Activated CD4-positive, CD25-positive, alpha-beta regulatory T cell treated with anti-CD3 and anti-CD28 coated beads, Interleukin-2, amount 50 U/mL, for 24 hours (primary cell): ENCODE data around the gene LPGAT1.

ENCODE experiments used
- ATAC-seq, 2 donors: fragments of 150-1000 bp; cut with Tn5 transposase; one replicate each; pipeline ENCODE4 v1.10.0; 2021; ENCODE audit warnings: mild to moderate bottlenecking in 1 of 2, moderate library complexity in 1 of 2

The LPGAT1 gene

DNA sequence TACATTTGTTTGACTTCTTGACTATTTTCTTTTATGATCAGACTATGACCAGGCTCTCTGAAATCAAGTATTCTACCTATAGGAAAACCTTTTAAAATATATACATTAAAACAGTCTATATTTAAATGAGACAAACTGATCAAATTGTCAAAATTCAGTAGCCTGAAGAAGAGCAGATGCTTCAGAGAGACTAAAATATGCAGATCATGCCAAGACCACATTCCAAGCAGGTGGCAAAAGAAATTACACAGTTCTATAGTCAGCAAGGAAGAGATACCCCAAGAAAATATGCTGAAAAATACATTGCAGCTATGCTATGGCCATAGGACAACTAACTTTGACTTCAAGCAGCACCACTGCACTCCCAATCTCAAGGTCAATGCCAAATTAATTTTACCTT lies 3.5 kb downstream of the LPGAT1 start:
- no peak for ATAC-seq

- no peak for ATAC-seq
Measured at GRCh38 chr1:211825980-211826379, 4.6 kb downstream of the LPGAT1 start.

GRCh38 chr1:211822677-211823407 lies 7.7 kb downstream of the LPGAT1 start:
- no peak for ATAC-seq

DNA sequence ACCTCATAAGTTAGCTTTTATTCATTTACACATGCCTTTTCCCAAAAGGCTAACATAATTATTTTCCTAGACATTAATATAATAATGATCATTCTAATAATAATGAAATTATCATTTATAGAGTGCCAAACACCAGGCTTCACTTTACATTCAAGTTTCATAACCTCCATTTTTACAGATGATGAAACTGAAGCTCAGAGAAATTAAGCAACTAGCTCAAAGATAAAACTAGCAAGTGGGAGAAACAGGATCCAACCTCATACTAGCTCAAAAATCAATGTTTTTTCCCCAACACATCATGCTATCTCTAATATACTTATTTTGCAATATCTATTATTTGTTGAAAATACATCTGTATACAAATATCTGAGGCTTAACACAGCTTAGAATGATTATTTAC lies 14.0 kb downstream of the LPGAT1 start:
- no peak for ATAC-seq

GRCh38 chr1:211814313-211814712 lies 16.2 kb downstream of the LPGAT1 start:
- ATAC-seq: no peak

DNA sequence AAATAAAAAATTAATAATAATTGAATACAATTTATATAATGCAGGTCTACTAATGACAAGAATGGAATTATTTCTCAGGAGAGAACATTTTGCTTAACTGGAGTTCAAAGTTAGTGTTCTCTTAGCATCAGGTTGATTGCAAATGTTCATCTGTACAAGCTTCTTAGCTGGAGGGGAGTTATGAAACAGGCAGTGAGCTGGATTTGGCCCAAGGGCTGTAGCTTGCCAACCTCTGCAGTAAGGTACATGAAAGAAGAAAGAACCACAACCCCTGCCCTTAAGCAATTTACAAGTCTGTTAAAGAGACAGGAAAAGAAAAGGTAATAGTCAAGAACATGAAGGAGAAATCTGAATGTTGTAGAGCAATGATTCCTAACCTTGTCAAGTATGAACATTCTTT lies 17.0 kb downstream of the LPGAT1 start:
- no peak for ATAC-seq

DNA sequence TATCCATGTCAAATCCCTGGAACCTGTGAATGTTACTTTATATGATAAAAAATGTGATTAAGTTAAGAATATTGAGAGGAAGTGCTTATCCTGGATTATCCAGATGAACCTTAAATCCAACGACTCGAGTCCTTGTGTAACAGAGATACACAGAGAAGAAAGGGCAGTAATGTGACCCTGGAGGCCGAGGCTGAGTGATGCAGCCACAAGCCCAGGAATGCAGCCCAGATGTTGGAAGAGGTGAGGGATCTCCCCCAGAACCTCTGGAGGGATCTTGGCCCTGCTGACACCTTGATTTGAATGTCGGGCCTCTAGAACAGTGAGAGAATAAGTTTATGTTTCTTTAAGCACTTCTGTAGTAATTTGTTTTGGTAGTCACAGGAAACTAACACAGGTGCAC lies 18.0 kb downstream of the LPGAT1 start:
- no peak for ATAC-seq

GRCh38 chr1:211811848-211812247 lies 18.7 kb downstream of the LPGAT1 start:
- ATAC-seq: no peak

GRCh38 chr1:211811126-211811525 lies 19.4 kb downstream of the LPGAT1 start:
- ATAC-seq: no peak

DNA sequence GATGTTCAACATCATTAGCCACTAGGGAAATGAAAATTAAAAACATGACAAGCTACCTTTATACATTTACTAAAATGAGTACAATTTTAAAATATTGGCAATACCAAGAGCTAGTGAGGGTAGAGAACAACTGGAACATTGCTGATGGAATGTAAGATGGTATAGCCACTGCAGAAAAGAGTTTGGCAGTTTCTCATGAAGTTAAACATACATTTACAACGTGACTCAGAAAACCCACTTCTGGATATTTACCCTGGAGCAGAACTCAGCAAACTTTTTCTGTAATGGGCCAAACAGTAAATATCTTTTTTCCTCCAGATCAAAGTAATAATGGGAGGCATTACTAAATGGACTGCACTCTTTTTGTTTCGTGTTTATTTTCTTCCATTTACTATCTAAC lies 22.1 kb downstream of the LPGAT1 start:
- no peak for ATAC-seq

DNA sequence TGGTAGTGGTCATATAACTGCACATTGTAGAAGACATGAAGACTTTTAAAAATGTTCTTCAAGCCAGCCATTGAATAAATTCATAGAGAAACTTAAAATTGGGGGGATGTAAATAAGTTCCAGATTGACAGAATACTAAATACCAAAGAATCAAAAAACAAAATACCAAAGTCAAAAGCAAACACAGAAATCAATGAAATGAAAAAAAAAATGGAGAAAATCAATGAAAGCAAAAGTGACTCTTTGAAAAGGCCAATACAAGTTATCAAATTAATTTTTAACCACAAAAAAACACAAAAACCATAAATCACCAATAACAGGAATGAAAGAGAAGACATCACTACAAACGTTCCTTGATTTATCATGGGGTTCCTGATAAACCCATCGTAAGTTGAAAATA lies 25.6 kb downstream of the LPGAT1 start:
- ATAC-seq: no peak

GRCh38 chr1:211800925-211801607 lies 29.5 kb downstream of the LPGAT1 start:
- no peak for ATAC-seq

DNA sequence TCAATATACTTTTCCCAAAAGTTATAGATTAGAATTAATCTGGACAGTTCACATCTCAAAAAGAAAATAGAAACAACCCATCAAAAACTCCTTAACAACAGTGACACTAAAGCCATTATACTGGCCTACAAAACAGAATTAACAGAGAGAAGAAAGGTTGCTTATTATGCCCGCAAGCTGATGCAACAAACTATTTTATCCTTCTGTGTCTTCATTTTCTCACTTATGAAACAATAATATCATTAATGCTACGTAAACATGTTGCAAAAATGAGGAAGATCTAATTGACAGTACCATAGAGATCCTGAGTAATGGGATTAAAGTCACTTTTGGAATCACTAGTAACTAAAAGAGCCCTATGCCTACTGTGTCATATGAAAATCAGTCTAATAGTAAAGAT lies 32.6 kb downstream of the LPGAT1 start:
- ATAC-seq: no peak

DNA sequence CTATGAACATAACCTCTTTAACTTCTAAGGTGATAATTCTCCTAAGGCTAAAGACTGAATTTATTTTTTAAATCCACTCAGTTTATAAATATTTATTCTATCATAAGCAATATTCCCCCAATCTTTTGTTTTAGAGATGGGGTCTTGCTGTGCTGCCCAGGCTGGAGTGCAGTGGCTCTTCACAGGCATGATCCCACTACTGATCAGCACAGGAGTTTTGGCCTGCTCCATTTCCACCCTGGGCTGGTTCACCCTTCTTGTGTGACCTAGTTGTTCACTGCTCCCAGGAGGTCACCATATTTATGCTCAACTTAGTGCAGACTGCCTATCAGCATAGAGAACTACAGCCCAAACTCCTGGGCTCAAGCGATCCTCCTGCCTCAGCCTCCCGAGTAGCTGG lies 38.6 kb downstream of the LPGAT1 start:
- no peak for ATAC-seq

GRCh38 chr1:211789641-211790464 lies 40.7 kb downstream of the LPGAT1 start:
- no peak for ATAC-seq

DNA sequence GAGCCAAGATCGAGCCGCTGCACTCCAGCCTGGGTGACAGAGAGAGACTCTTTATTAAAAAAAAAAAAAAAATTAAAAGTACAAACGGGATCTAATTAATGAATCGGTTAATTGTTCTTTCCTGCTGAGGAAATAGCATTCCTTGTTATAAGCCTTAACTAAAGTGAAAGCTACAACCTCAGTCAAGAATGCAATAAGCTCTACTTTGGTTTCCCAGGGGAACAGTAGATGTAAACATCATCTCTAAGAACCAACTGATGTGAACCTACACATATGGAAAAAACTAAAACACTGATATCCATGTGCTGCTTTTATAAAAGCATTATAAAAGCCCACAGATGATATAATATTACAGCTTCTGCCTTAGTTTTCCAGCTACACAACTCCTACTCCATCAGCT lies 41.9 kb downstream of the LPGAT1 start:
- ATAC-seq: no peak

- ATAC-seq: no peak
Measured at GRCh38 chr1:211783897-211784296, 46.7 kb downstream of the LPGAT1 start.

DNA sequence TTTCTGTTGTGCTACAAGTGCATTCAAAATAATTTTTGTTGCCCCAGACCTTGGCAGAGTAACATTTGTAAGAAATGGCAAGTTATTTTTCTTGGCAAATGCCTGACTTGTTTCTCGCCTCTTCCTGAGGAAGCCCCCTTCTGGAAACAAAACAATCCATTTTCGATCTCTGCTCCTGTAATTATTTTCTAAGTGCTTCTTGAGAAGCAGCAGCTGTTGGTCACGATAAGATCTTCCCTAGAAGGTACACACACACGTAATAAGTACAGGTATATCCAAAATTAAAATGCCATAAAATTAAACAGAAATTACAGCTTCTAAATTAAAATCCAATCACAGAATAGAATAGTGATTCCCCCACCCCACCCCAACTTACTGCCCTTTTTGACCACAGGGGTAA lies 47.3 kb downstream of the LPGAT1 start:
- ATAC-seq: no peak

DNA sequence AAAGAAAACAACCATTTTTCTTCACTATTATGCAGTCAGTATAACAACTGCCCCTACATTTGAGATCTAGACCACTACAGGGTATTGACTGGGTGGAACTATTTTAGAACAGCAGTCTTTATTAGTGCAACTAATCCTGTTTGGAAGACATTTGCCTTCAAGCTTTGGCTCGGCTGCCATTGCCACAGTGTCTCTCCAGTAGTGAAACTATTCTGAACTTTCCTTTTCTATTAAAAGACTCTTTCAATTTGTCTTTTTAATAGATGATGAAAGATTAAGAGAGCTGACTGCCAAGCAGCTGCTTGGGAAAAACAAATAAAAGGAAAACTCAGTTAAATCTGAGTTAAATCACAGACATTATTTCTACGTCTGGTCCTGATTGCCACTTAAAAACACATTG lies 49.3 kb downstream of the LPGAT1 start:
- ATAC-seq: no peak

- ATAC-seq: no peak
Measured at GRCh38 chr1:211775170-211775569, 55.4 kb downstream of the LPGAT1 start.

- ATAC-seq: no peak
Measured at GRCh38 chr1:211764701-211765100, 65.9 kb downstream of the LPGAT1 start.

DNA sequence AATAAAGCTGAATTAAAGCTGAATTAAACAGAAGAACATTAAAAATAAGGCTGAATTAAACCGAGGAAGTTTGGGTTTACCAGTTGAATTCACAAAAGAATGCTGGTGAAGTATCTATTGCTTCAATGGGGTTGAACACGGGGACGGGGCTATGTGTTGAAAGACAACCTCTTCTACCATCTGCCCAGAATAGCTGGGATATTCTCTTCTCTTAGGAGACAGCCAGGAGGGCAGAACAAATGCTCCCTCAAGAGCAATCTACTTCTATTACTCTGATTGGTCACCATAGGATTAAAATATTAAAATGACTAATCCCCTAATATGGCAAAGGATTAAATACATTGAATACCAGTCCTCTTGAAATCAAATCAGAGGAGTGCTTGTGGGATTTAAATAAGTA lies 68.4 kb downstream of the LPGAT1 start:
- no peak for ATAC-seq

DNA sequence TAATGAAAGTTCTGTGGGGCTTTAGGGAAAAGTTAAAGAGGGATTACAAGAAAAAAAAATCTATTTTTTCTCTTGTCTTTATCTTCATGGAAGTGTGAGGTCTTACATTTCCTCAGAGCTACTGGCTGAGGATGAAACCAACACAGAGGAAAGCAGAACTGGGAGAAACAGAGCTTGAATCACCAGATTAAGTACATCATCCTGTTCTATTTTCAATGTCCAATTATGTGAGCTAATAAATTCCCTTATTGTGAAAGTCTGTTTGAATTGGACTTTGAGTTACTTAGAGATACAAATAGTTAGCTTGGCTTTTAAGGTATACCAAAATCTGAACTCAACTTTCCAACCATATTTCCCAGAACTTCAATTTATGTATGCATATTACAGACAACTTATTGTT lies 69.2 kb downstream of the LPGAT1 start:
- no peak for ATAC-seq

- ATAC-seq: no peak
Measured at GRCh38 chr1:211756471-211757020, 74.0 kb downstream of the LPGAT1 start.
